Measurements from ENCODE around the gene IP6K1. TPM values are rescaled to one million over a fixed set of nuclear protein-coding genes. Genes with fewer than 3 reads are reported as not detected.
"Not testable (repeated sequence)": the region's sequence is repeated elsewhere in the genome, so short reads cannot be mapped to it uniquely, and the experiment has no call there.

IP6K1 gene
- total RNA-seq, 1 donor from 2014 or later = 32.0 TPM

DNA sequence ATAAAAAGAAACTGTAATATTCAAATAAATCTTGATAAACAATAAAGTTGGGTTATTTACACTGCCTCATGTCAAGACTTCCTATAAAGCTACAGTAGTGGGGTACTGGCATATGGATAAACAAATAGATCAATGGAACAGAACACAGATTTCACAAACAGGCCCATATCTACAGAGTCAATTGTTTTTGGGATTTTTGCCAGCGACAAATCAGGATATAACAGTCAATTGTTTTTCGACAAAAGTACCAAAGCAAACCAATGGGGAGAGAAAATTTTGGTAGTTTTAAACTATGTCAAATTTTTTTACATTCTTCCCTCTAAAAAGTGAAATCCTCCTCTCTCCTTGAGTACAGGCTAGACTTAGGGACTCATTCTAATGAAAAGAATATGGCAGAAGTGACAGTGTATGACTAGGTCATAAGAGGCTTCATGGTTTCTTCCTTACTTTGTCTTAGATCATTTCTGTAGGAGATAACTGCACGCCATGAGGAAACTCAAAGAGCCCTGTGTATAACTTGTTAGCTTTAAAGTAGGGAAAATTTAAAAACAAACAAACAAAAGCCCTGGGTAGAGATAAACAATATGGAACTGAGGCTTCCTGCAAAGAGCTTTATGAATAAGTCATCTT is 16.9 kb downstream of the IP6K1 start:
- DNase-seq (ENCODE audit: low spot score) = no peak

DNA sequence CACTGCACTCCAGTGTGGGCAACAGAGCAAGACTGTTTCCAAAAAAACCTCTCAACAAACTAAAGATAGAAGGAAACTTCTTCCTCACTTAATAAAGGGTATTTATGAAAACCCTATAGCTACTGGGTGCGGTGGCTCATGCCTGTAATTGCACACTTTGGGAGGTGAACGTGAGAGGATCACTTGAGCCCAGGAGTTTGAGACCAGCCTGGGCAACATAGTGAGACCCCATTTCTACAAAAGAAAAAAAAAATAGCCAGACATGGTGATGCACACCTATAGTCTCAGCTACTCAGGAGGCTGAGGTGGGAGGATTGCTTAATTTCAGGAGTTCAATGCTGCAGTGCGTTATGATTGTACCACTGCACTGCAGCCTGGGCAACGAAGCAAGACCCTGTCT is 22.4 kb downstream of the IP6K1 start:
- no peak for DNase-seq (ENCODE audit: low spot score)

DNA sequence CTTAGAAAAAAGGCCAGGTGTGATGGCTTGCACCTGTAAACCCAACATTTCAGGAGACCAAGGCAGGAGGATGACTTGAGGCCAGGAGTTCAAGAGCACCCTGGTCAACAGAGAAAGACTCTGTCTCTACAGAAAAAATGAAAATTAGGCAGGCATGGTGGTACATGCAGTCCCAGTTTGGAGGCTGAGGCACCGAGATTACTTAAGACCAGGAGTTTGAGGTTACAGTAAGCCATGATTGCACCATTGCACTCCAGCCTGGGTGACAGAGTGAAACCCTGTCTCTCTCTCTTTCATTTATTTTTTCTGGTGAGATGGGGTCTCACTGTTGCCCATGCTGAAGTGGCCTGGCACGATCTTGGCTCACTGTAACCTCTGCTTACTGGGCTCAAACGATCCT is 24.7 kb downstream of the IP6K1 start:
- DNase-seq (ENCODE audit: low spot score) = no peak

DNA sequence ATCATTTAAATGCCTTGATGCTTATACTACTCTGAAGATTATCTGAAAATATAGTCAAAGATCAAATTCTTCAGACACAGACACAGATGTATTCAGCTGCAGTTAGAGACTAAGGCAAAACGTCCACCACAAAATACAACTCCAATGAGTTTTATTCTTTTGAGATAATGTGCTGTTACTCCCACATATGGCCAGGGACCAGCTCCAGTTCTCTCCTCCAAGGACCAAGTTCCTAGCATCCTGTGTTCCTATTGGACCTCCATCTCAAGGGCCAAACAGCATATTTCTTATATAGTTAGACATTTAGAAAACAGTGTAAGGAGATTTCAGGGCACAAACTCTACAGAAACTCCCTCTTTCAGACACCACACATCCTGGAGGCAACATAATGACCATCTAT is 27.1 kb downstream of the IP6K1 start:
- DNase-seq (ENCODE audit: low spot score) = no peak

DNA sequence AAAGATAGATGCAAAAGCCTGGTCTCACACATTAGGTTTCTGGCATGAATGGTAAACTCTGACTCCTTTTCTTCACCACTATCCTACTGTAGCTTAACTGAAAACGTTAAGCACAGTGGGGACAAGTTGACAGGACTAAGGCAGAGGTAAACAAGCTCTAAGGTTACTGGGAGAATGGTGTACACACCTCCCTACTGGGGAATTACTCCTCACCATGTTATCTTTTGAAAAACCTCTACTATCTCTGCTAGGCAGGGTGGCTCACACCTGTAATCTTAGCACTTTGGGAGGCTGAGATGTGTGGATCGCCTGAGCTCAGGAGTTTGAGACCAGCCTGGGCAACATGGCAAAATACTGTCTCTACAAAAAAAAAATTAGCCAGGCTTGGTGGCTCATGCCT is 29.1 kb downstream of the IP6K1 start:
- no peak for DNase-seq (ENCODE audit: low spot score)

DNA sequence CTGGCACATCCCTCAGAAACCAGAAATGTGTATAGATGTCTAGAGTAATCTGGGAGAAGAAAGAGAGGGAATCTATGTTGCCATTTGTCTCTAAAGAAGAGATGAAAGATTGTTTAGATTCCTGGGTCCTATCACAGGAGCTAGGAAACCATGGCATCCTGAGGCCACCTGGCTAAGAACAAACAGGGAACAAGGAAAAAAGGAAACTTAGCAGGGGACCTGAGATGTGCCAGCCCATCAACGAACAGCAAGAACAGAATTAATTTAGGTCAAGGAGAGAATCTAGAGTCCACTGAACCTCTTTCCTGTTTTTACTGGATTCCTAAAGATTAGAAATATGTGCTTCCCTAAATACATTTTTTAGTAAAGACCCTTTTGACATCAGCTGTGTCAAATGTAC is 30.3 kb downstream of the IP6K1 start:
- DNase-seq (ENCODE audit: low spot score) = no peak

DNA sequence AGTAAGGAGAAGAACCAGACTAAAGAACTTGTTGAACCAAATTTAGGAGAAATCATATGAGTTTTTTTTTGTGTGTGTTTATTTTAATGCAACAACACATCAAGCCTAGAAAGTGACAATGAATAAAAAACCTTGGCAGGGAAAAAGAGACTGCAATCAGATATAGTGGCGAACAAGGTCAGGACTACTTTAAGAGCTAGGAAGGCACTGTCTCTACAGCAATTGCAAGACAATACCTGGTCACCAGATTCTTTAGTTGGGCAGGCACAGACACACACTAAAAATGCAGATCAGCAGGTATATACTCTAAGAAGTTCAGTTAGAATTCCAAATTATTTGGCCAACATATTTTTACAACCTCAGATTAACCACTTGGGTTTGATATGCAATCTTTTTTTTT is 31.8 kb downstream of the IP6K1 start:
- no peak for DNase-seq (ENCODE audit: low spot score)

DNA sequence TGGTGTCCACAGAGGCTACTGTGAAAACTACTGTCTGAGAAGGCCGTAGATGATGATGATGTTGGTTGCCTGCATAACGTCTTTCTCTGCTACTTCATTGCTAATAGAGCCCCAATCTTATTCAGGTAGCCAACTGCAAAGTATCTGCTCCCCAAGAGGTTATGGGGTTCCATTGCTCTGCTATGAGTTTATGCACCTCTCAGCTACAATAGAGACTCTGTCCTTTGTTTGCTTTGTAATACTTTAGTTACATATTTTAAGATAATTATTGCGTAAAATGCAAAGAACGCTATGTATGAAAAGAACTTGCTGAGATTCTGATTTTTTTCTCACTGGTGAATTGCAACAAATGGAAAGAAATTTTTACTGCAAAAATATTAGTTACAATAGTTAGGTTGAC is 34.8 kb downstream of the IP6K1 start:
- DNase-seq (ENCODE audit: low spot score) = no peak

DNA sequence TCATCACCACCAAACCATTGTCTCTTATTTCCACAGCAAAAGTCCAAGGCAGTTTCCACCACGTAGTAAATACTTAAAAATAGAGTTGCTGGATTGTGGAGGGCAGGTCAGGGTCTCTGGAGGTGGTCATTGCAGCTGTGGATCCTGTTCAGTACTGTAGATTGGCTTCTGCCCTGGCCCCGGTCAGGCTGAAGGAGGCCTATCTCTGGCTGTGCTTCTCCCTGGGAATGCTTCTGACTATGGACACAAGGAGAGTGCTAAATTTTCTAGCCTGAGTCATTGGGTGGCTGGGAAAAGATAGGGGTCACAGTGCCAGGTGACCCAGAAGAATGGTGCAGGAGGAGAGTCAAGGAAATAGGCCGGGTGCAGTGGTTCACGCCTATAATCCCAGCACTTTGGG is 36.3 kb downstream of the IP6K1 start:
- no peak for DNase-seq (ENCODE audit: low spot score)

DNA sequence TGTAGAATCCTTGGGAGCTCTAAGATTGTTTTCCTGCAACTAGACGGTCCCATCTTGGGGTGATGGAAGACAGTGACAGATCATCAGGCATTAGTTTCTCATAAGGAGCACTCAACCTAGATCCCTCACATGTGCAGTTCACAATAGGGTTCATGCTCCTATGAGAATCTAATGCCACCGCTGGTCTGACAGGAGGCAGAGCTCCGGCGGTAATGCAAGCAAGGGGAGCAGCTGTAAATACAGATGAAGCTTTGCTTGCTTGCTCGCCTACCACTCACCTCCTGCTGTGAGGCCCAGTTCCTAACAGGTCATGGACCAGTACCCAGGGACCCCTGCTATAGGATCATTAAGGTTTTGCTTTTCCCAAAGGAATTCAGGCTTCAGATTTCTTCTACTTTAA is 37.5 kb downstream of the IP6K1 start:
- not testable (repeated sequence) for DNase-seq (ENCODE audit: low spot score)

DNA sequence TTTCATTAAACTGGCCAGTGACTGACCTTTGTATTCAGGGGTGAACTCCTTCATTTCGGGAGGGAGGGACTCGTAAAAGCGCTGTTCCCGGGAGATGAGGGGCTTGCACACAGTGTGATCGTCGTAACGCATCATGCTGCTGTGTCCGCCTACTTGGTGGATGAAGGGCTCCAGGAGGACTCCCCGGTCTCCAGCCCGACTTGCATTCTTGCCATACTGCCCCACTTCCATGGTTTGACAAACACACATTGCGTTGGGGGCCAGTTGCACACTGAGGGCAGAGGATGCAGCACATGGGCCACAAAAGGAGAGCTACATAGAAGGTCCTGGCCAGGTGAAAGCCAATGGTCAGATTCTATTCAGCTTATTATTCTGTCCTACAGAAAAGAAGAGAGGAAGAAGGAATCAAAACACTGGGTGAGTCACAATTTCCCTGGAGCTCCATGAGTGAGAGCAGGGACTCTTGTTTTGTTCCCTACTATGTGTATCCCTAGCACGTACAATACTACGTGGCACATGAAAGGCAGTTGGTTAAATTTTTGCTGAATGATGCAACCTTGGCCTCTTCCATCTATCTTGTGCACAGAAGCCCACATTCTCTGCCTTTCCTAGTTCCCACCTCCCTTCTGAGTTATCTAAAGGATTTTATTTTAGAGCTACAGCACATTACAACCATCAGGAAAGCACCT is 38.4 kb downstream of the IP6K1 start:
- DNase-seq (ENCODE audit: low spot score) = no peak

DNA sequence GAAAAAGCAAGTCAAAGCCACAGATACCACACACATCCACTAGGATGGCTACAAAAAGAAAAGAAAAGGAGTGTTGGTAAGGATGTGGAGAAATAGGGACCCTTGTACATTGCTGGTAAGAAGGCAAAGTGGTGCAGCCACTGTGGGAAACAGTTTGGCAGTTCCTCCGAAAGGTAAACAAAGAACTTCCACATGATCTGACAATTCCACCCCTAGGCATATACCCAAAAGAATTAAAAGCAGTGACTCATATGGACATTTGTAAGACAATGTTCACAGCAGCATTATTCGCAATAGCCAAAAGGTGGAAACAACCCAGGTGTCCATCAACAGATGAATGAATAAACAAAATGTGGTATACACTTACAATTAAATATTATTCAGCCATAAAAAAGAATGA is 40.4 kb downstream of the IP6K1 start:
- DNase-seq (ENCODE audit: low spot score) = no peak

DNA sequence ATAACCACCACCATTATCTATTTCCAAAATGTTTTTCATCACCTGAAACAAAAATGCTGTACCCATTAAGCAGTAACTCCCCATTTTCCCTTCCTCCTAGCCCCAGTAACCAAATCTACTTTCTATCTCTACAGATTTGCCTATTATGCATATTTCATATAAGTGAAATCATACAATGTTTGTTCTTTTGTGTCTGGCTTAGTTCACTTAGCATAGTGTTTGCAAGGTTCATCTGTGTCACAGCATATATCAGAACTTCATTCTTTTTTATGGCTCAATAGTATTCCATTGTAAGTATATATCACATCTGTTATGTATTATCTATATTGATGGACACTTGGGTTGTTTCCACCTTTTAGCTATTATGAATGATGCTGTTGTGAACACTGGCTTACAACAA is 45.9 kb downstream of the IP6K1 start:
- DNase-seq (ENCODE audit: low spot score) = no peak

DNA sequence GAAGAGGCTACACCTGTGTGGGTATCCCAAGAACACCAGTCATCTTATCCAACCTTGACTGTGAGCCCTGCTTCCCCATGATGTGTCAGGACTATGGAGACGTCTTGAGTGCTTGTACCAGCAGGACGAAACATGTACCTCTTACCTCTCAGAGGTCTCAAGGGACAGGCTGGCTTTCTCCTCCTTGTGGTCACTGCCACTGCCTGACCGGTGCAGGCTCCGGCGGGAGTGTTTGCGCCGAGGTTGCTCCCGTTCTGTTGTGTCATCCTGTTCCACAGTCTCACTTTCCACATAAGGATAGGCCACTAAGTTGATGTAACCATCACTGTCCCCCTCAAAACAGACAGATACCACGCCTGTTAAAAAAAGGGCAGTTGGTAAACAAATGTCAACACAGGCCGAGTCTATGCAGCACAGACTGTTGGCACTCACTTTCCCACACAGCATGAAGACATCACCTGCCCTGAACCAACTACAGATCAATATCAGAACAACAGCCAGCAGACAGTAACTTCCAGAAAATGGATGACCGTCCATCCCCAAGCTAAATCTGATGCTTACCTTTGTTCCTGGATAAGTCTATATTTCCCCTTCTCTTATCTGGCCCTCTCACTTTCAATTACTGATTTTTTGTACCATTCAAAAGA is 48.2 kb downstream of the IP6K1 start:
- no peak for DNase-seq (ENCODE audit: low spot score)

DNA sequence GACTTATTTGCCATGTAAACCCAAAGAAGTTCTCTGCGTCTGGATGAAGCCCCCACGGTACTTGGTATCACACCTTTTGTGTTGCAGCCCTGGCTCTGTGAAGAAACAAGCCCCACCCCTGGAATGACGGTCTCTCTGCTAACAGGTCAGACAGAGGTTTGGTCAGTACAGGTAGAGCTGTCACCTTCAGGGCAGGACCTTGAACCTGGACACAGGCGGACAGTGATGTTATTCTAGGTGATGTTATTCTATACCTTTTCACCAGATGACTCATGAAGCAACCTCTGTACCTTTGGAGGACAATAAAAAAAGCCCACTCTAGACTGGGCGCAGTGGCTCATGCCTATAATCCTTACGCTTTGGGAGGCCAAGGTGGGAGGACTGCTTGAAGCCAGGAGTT is 51.6 kb downstream of the IP6K1 start:
- no peak for DNase-seq (ENCODE audit: low spot score)

DNA sequence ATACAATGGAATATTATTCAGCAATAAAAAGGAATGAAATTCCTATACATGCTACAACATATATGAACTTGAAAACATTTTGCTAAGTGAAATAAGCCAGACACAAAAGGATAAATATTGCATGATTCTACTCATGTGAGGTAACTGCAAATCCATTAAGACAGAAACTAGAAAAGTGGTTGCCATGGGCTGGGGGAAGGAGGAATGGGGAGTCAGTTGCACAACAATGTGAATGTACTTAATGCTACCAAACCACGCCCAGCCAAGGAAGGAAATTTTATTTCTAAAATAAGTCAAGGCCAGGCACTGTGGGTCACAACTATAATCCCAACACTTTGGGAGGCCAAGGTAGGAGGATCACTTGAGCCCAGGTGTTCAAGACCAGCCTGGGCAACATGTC is 52.8 kb downstream of the IP6K1 start:
- no peak for DNase-seq (ENCODE audit: low spot score)

DNA sequence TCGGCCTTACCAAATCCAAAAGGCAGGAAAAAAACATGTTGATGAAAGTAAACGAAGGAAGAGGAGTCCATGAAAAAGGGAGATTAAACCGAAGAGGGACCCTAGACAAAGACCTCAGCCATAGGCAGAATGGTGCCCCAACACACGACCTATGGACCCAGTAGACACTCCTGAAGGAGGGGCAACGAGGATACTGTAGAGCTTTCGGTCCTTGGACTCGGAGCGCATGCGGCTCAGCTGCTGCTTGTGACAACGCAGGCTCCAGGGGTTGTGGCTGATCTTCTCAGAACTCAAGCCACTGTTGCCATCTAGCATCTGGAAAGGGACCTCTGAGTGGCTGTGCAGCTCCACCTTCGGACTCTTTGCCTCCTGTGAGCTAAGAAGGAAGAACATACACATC is 53.7 kb downstream of the IP6K1 start:
- DNase-seq (ENCODE audit: low spot score) = no peak

DNA sequence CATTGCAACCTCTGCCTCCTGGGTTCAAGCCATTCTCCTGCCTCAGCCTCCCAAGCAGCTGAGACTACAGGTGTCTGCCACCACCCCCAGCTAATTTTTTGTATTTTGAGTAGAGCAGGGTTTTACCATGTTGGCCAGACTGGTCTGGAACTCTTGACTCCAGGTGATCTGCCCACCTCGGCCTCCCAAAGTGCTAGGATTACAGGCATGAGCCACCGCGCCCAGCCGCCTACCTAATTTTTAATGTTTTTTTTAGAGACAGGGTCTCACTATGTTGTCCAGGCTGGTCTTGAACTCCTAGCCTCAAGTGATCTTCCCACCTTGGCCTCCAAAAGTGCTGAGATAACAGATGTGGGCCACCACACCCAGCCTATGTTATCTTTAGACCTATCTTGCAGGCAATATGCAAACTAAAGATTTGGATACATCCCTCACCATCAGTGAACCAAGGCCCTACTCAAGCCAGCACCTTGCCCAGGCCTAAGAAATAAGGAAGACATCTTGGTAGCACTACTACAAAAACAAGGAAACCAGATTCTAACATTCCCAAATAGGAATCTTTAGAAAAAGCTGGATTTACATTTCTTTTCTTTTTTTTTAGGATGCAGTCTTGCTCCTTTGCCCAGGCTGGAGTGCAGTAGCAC is 56.3 kb downstream of the IP6K1 start:
- DNase-seq (ENCODE audit: low spot score) = no peak

DNA sequence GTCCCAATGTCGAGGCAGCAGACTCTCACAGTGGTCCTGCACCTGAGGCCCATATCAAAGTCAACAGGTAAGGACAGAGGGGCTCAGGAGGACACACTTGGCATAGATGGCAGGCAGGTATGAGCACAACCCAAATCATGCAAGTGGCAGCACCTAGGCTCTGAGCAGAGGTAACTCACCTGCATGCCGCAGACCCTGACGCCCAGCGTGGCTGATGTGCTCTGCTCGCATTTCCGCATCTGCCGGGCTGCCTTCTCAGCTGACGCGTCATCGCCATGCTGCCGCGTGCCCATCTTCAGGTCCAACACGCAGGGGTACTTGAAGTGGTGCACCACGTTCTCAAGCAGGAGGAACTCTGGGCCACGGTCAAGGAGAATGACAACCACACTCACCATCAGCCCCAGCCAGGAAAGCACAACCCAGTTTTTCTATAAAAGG is 58.4 kb downstream of the IP6K1 start:
- no peak for DNase-seq (ENCODE audit: low spot score)

DNA sequence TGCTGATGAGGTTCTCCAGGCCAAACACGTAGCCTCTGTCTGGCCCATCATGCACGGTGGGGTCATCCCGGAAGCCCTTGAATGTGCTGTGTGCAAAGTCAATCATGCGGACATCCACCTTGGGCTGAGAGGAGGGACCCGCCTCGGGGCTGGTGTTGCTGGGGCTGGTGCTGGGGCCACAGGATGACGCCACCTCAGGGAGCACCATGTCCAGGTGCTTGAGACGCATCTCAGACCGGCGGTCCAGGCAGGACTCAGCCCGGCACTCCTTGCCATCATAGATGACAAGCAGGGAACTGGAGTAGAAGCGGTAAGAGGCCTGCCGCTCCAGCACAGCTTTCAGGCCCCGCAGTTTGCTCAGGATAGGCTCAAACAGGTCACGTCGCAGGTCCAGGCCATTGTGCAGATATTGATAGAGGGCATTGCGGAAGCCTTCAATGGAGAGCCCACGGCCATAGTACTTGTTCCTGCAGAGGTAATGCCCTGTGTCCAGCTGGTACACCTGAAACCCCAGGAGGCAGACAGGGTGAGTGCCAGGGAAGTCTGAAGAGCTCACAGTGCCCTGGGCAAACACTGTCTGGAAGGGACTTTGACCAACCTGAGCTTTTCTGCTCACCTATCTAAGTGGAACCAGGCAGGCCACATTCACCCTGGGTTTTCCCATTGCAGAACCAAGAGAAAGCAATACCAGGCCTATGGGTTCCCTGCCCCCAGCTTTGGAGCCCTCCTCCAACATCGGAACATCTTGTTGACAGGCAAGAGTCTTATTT is 59.0 kb downstream of the IP6K1 start:
- DNase-seq (ENCODE audit: low spot score) = no peak

DNA sequence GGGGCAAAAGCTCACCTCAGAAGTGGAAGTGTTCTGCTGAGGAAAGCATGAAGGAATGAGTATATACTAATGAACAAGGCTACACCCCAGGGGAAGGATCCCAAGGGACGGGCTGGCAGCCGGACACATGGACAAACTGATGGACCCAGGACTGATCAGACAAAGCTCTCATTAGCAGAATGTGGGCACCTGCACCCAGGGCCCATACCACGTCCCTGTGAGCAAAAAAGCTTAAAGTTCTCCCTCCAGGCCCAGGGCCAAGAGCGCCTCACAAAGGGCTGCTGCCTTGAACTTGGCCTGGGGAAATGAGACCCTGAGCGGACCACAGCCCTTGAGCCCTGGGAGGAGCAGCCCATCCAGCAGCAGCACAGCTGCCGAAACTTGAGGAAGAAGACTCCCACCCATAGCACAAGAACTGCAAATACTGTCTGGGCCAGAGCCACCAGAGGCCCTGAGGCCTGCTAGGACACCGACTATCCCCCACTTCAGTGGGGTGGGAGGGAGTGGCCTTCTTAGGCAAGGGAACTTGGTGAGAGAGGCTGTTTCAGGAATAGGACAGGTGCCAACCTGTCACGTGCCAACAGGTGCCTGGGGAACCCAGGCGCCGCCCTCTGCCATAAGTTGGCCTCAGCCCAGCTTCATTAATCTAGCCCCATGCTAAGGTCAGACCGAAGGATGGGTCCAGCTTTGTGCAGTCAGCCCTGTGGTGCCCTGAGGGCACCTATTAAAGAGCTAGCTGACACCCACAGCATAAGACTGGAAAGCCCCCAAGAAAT is 60.2 kb downstream of the IP6K1 start:
- DNase-seq (ENCODE audit: low spot score) = no peak

Data from ureter (tissue), 1 donor.